VCaP (cell line): ENCODE data around the gene RPTOR.

Experiments used
- H3K27ac ChIP-seq: fragments of 450-650 bp; 2 replicates; pipeline ENCODE4 v1.5.1; 2017
- TF ChIP-seq, protein P1 (sequence below): fragments of 450-650 bp; conservative IDR thresholded peaks from 2 replicates; pipeline ENCODE4 v1.5.1; 2017; ENCODE audit warnings: mild to moderate bottlenecking, moderate library complexity

RPTOR gene

DNA sequence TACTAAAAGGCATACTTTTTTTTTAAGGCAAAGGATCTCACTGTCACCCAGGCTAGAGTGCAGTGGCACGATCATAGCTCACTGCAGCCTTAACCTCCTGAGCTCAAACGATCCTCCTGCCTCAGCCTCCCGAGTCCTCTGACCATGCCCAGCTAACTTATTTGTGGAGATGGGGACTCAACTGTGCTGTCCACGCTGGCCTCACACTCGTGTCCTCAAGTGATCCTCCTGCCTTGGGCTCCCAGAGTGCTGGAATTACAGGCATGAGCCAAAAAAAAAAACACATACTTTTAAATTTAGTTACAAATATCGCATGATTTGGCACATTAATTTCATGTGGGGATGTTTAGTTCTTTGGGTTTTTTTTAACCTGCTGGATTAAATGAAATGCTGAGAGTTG lies 239.3 kb downstream of the RPTOR start:
- TF ChIP-seq, protein P1, sequence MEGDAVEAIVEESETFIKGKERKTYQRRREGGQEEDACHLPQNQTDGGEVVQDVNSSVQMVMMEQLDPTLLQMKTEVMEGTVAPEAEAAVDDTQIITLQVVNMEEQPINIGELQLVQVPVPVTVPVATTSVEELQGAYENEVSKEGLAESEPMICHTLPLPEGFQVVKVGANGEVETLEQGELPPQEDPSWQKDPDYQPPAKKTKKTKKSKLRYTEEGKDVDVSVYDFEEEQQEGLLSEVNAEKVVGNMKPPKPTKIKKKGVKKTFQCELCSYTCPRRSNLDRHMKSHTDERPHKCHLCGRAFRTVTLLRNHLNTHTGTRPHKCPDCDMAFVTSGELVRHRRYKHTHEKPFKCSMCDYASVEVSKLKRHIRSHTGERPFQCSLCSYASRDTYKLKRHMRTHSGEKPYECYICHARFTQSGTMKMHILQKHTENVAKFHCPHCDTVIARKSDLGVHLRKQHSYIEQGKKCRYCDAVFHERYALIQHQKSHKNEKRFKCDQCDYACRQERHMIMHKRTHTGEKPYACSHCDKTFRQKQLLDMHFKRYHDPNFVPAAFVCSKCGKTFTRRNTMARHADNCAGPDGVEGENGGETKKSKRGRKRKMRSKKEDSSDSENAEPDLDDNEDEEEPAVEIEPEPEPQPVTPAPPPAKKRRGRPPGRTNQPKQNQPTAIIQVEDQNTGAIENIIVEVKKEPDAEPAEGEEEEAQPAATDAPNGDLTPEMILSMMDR = no peak
- no peak overlapping the region for H3K27ac ChIP-seq

DNA sequence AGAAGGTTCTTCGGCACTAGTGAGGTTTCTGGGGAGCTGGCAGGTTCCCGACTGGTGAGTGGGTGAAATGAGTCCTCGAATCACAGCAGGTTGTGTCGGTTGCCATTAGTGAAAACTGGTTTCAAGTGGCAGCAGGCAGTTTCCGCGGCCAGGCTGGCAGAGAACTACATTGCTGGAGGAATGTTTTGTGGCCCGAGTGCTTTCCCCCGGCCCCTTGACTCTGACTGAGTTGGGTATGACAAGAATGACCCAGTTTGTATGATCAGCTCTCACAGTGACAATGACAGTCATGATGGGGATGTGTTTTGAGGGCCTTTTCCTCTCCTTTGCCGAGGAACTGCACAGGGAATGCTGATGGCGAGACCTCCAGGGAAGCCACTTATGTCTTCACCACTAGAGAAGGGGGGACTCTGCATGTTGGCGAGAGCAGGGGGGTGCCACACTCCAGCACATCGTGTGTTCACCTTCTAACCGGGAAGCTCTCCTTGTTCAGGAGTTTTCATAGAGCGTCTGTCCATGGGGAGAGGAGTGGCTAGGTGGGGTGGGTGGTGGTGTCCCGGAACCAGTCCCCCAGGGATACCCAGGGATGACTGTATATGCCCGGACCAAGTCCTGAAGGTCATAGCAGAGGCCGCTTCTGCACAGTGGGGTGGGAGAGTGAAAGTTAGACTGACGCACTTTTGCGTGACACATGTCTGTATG lies 241.0 kb downstream of the RPTOR start:
- TF ChIP-seq, protein P1 = no peak
- H3K27ac ChIP-seq = no peak overlapping the region

DNA sequence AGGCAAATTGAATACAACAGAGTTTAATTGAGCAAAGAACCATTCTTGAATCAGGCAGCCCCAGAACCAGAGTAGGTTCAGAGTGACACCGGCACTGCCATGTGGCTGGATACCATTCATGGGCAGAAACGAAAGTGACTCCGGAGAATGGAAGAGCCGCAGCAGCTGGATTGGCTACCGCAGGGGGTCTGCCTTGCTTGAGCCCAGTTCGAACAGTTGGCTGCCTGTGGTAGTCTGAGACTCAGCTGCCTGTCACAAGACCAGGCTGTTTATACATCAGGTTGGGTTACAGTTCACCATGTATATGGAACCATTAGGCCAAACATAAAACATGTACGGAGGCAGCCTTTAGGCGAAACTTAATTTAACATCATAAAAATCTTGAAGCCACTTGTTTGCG lies 241.8 kb downstream of the RPTOR start:
- no peak overlapping the region for H3K27ac ChIP-seq
- TF ChIP-seq, protein P1 = no peak

DNA sequence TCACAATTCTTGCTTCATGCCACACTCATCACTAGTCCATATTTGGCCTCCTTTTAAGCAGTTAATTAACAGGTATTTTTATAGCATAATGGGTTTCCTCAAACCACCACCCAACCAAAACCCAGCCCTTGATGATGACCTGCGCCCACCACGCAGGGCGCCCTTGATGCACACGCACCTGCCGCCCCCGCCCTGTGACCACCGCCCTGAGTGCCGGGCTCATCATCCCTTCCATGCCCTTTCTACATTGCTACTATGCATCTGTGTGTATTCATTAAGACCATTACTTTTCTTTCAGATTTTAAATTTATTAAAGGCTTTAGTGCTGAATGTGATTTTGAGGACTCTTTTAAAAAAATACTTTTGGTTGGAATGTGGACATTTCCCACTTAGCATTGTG lies 242.2 kb downstream of the RPTOR start:
- TF ChIP-seq, protein P1 = no peak

DNA sequence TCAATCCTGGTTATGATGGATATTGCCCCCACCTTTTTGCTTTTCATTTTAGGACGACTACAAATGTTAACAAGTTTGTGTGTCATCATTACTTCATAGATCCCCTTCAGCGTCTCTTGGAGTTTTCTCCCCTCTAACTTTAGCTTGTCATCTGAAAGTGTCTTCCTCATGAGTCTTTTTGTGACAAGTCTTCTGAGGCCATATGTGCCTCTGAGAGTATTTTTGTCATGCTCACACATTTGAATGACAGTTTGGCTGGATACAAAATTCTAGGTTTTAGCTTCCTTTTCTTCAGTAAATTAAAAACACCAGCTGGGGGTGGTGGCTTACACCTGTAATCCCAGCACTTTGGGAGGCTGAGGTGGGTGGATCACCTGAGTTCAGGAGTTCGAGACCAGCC lies 243.2 kb downstream of the RPTOR start:
- no peak overlapping the region for H3K27ac ChIP-seq
- TF ChIP-seq, protein P1 = no peak

More for the DNA sequence above, 242.2 kb downstream of the RPTOR start:
- H3K27ac ChIP-seq = no peak overlapping the region

DNA sequence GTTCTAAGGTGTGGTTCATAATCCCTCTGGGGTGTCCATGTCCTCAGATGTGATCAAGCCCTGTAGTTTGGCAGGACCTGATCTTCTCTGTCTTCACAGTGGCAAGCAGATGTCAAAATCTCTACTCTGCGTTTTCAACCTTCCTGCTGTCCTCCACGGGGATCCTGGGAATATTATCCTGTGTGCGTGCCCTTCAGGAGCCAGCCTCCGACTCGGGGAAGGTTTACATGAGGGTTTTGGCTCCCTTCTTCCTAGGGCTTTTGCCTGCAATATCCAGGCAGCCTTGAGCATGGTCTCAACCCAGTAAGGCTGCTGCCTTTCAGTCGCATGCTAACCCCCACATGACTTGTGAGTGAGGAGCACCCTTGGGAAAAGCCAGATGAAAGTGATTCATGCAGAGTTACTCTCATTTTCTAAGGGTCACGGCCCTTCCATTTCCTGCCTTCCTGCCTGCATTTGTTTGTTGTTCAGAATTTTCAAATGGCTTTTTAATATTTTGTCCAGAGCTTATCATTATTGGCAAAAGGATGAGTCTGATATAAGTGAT lies 244.8 kb downstream of the RPTOR start:
- TF ChIP-seq, protein P1 = no peak
- no peak overlapping the region for H3K27ac ChIP-seq

DNA sequence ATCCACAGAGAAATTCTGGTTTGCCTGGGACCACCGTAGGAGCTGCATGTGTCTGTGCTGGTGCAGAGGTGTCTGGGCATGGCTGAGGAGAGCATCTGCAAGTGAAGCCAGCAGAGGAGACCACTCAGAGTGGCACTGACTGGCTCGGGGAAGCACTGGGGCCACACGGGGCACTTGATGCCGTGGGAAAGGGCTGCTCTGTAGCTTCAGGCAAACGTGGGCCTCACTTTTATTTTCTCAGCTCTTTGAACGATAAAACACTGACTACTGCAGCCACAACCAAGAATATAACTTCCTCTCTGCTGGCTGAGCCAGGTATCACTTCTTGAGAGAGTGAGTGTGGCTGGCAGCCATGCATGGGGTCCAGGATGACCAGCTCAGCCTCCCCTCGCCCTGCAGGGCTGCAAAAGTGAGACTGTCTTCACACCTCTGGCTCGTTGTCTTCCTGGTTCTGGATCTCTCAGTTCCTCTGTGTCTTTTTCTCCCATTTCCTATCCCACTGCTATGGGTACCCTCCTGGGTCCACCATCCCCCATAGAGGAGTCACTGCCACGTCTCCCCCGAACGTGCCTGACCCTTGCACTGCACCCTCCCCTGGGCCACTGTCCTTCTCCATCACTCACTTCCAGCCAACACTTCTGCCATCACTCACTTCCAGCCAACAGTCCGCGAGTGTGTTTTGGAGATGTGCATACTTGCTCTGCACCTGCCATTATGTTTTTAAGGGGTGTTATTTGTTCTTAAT lies 245.6 kb downstream of the RPTOR start:
- H3K27ac ChIP-seq = no peak overlapping the region
- TF ChIP-seq, protein P1 = no peak
